CD8-positive, alpha-beta memory T cell (primary cell): Measurements from ENCODE around the gene DRC1. TPM values are rescaled to one million over a fixed set of nuclear protein-coding genes. Genes with fewer than 3 reads are reported as not detected.
"Not testable (repeated sequence)": the region's sequence is repeated elsewhere in the genome, so short reads cannot be mapped to it uniquely, and the experiment has no call there.

Experiments
- CTCF ChIA-PET: fragments of 350-600 bp; sonication (Branson Sonifier 250); formaldehyde crosslinking; loops from one replicate; lab custom pipeline; 2021; ENCODE audit warnings: antibody characterized with exemption; lab: Charles Lee
- POLR2A ChIA-PET: fragments of 350-600 bp; sonication (Branson Sonifier 250); formaldehyde crosslinking; loops from one replicate; lab custom pipeline; 2021; ENCODE audit warnings: antibody characterized with exemption; lab: Charles Lee
- DNase-seq, 5 donors: peaks; one replicate each; pipeline versions ENCODE4 v3.0.0 to v3.0.0-alpha.2; 2020 to 2022; ENCODE audit warnings: mixed read lengths in 1 of 5
- H3K27ac ChIP-seq: one replicate; pipeline ENCODE4 v1.7.0; 2013; ENCODE audit warnings: low read depth, mild to moderate bottlenecking, low read length, moderate library complexity
- H3K27me3 ChIP-seq: 2 replicates; pipeline ENCODE4 v1.7.0; 2013; ENCODE audit warnings: low read length, mild to moderate bottlenecking; ENCODE audit not compliant: insufficient read depth, poor library complexity, severe bottlenecking
- H3K36me3 ChIP-seq: 2 replicates; pipeline ENCODE4 v1.7.0; 2013; ENCODE audit warnings: mild to moderate bottlenecking, low read length, moderate library complexity; ENCODE audit not compliant: insufficient read depth
- H3K4me1 ChIP-seq: 2 replicates; pipeline ENCODE4 v1.7.0; 2013; ENCODE audit warnings: mild to moderate bottlenecking, low read length, moderate library complexity; ENCODE audit not compliant: insufficient read depth
- H3K4me3 ChIP-seq: 2 replicates; pipeline ENCODE4 v1.7.0; 2013; ENCODE audit warnings: mild to moderate bottlenecking, low read length
- H3K9me3 ChIP-seq: 2 replicates; pipeline ENCODE4 v1.7.0; 2013; ENCODE audit warnings: mild to moderate bottlenecking, low read length
- H3K27ac Mint-ChIP-seq, 8 donors: one replicate each; pipeline ENCODE4 v1.8.0; 2020 to 2021; ENCODE audit warnings: mixed read lengths in 8 of 8, mild to moderate bottlenecking in 6 of 8, inconsistent platforms in 3 of 8, moderate library complexity in 3 of 8
- H3K27me3 Mint-ChIP-seq, 2 donors: one replicate each; pipeline ENCODE4 v1.8.0; 2020 to 2021; ENCODE audit warnings: mixed read lengths in 2 of 2, mild to moderate bottlenecking in 1 of 2, moderate library complexity in 1 of 2
- H3K36me3 Mint-ChIP-seq, 3 donors: one replicate each; pipeline ENCODE4 v1.8.0; 2020 to 2021; ENCODE audit warnings: mixed read lengths in 3 of 3, inconsistent platforms in 1 of 3, mild to moderate bottlenecking in 1 of 3
- H3K4me1 Mint-ChIP-seq, 3 donors: one replicate each; pipeline ENCODE4 v1.8.0; 2020 to 2021; ENCODE audit warnings: mixed read lengths in 3 of 3, inconsistent platforms in 1 of 3, mild to moderate bottlenecking in 1 of 3
- H3K4me3 Mint-ChIP-seq, 7 donors: one replicate each; pipeline ENCODE4 v1.8.0; 2020 to 2021; ENCODE audit warnings: mixed read lengths in 7 of 7, mild to moderate bottlenecking in 6 of 7, moderate library complexity in 4 of 7, inconsistent platforms in 2 of 7
- H3K9me3 Mint-ChIP-seq, 5 donors: one replicate each; pipeline ENCODE4 v1.8.0; 2020 to 2022; ENCODE audit warnings: mixed read lengths in 5 of 5, mild to moderate bottlenecking in 3 of 5, moderate library complexity in 2 of 5, inconsistent platforms in 1 of 5
- polyA plus RNA-seq: library from polyadenylated mRNA; unstranded; fragments of 300-500 nt; fragmentation: Illumina TruSeq; gene quantifications from one replicate; pipeline ENCODE4 v1.2.3, GENCODE V29; 2021
- total RNA-seq, 2 experiments: library from RNA; stranded (reverse); gene quantifications; one replicate each; pipeline ENCODE4 v1.2.3, GENCODE V29; 2021

Gene DRC1
- total and polyA plus RNA-seq, 3 experiments from 2014 or later = not detected

DNA sequence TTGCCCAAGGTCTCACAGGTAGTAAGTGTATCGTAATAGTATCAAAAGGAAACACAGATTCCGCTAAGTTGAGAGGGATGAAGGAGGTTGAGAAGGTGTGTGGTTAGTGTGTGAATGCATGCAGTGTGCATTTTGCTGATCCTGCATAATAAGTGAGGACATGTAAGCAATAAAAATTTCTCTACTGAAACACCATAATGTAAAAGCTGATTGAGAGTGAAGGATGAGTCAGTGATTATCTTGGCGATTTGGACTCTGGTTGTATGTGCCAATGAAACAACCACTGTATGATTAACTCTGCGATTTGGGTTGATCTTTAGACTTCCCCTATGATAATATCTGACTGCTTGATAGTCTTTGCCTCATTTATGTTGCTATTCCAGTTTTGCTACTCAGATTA is 38.4 kb upstream of the DRC1 start:
- no peaks in the 10 kb centered on the region for H3K9me3 ChIP-seq
- peaks cover 25 to 50% (median 49%) of the 10 kb centered on the region in 3 donors for H3K4me1 Mint-ChIP-seq
- POLR2A ChIA-PET = no interaction called here
- peaks cover 9% of the 10 kb centered on the region for H3K4me1 ChIP-seq
- no peak for DNase-seq
- H3K27ac ChIP-seq = no peak overlapping the region
- H3K9me3 Mint-ChIP-seq = no peaks in the 10 kb centered on the region
- CTCF ChIA-PET = no interaction called here
- H3K27me3 Mint-ChIP-seq = no peaks in the 10 kb centered on the region
- H3K36me3 Mint-ChIP-seq = peaks cover 0 to 31% (median 3%) of the 10 kb centered on the region in 3 donors
- H3K4me3 ChIP-seq = no peak overlapping the region
- no peaks in the 10 kb centered on the region for H3K27me3 ChIP-seq
- peak overlapping the region in 5 of 8 donors; percentile 1 to 64 (median 3) for H3K27ac Mint-ChIP-seq
- H3K36me3 ChIP-seq = peaks cover 6% of the 10 kb centered on the region
- H3K4me3 Mint-ChIP-seq = no peak overlapping the region

DNA sequence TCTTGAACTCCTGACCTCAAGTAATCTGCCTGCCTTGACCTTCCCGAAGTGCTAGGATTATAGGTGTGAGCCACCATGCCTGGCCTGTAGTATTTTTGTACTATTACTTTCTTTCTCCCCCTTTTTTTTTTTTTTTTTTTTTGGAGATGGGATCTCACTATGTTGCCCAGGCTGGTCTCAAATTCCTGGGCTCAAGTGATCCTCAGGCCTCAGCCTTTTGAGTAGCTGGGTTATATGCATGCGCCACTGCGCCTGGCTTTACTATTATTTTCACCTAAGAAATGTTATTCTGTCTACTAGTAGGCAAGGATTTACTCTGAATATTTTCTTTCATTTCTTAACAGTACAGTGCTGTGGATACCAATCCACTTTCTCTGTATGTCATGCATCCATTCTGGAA is 37.8 kb upstream of the DRC1 start:
- ChIA-PET POLR2A (no interaction called here), CTCF (interaction anchor here (0.7 kb wide), 1 partner anchor 12 kb away, joined by 3 read pairs; no protein-coding TSS in a partner anchor)
- peak overlapping the region in 2 of 8 donors; percentile 35 to 54 for H3K27ac Mint-ChIP-seq
- peaks cover 25 to 44% (median 42%) of the 10 kb centered on the region in 3 donors for H3K4me1 Mint-ChIP-seq
- H3K4me3 Mint-ChIP-seq = peak overlapping the region in 1 of 7 donors; percentile 47
- peaks cover 9% of the 10 kb centered on the region for H3K4me1 ChIP-seq
- H3K27ac ChIP-seq = no peak overlapping the region
- H3K27me3 Mint-ChIP-seq = no peaks in the 10 kb centered on the region
- H3K4me3 ChIP-seq = no peak overlapping the region
- peaks cover 6% of the 10 kb centered on the region for H3K36me3 ChIP-seq
- no peaks in the 10 kb centered on the region for H3K9me3 Mint-ChIP-seq
- H3K27me3 ChIP-seq = no peaks in the 10 kb centered on the region
- DNase-seq = no peak
- H3K36me3 Mint-ChIP-seq = peaks cover 0 to 38% (median 1%) of the 10 kb centered on the region in 3 donors
- H3K9me3 ChIP-seq = no peaks in the 10 kb centered on the region

DNA sequence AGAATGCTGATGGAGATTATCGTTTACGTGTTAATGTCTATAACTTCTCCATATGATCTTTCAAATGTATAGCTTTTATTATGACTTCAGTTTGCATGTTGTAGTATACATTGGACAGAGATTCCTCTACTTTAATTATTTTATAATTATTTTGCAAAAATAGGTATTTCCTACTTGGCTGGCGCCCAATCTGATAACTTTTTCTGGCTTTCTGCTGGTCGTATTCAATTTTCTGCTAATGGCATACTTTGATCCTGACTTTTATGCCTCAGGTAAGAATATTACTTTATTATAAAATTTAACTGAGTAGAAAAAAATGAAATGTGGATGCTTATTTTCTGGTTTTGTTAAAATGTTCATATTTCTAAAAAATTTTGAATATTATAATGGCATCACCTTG is 37.1 kb upstream of the DRC1 start:
- Mint-ChIP-seq H3K36me3 (peaks cover 0 to 45% (median 4%) of the 10 kb centered on the region in 3 donors), H3K9me3 (no peaks in the 10 kb centered on the region), H3K4me1 (peaks cover 19 to 37% (median 35%) of the 10 kb centered on the region in 3 donors), H3K27ac (no peak overlapping the region), H3K4me3 (no peak overlapping the region), H3K27me3 (no peaks in the 10 kb centered on the region)
- Histone ChIP-seq H3K4me1 (peaks cover 9% of the 10 kb centered on the region), H3K4me3 (no peak overlapping the region), H3K36me3 (peaks cover 6% of the 10 kb centered on the region), H3K9me3 (no peaks in the 10 kb centered on the region), H3K27me3 (no peaks in the 10 kb centered on the region), H3K27ac (no peak overlapping the region)
- CTCF ChIA-PET = no interaction called here
- no peak for DNase-seq
- POLR2A ChIA-PET = no interaction called here

DNA sequence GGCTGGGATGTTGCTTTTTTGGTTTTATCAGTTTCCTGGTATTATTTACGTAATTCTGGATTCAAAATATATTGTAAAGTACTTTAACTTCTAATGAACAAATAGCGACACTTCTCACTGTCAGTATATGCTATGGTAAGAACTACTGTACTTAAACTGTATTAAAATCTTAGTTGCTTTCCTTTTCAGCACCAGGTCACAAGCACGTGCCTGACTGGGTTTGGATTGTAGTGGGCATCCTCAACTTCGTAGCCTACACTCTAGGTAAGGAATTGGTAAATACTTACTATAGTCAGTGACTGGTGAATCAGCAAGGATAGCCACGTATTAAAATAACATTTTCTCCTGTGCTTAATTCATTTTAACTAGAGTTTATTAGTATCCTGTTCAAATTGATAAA is 34.8 kb upstream of the DRC1 start:
- no peak for DNase-seq
- no peak overlapping the region for H3K4me3 Mint-ChIP-seq
- H3K4me1 Mint-ChIP-seq = peaks cover 15 to 17% (median 16%) of the 10 kb centered on the region in 3 donors
- no peak overlapping the region for H3K27ac ChIP-seq
- CTCF ChIA-PET = no interaction called here
- H3K9me3 ChIP-seq = no peaks in the 10 kb centered on the region
- H3K27me3 Mint-ChIP-seq = no peaks in the 10 kb centered on the region
- POLR2A ChIA-PET = no interaction called here
- H3K36me3 ChIP-seq = peaks cover 6% of the 10 kb centered on the region
- H3K4me1 ChIP-seq = peaks cover 9% of the 10 kb centered on the region
- no peak overlapping the region for H3K27ac Mint-ChIP-seq
- no peaks in the 10 kb centered on the region for H3K9me3 Mint-ChIP-seq
- H3K4me3 ChIP-seq = no peak overlapping the region
- peaks cover 3 to 47% (median 7%) of the 10 kb centered on the region in 3 donors for H3K36me3 Mint-ChIP-seq
- H3K27me3 ChIP-seq = no peaks in the 10 kb centered on the region

DNA sequence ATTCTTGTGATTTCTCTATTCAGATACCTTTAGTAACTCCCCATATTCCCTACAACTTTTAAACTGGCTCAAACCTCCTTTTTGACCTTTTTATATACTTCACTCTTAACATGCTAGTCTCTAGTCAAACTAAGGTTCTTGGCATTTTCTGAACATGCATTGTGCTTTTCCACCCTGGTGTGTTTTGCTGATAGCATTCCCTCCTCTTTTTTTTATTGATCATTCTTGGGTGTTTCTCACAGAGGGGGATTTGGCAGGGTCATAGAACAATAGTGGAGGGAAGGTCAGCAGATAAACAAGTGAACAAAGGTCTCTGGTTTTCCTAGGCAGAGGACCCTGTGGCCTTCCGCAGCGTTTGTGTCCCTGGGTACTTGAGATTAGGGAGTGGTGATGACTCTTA is 32.1 kb upstream of the DRC1 start:
- CTCF ChIA-PET, H3K27me3 Mint-ChIP-seq, H3K9me3 Mint-ChIP-seq, H3K4me3 Mint-ChIP-seq, H3K9me3 ChIP-seq, H3K4me1 ChIP-seq, H3K36me3 ChIP-seq, DNase-seq, H3K4me1 Mint-ChIP-seq, H3K27ac ChIP-seq, H3K4me3 ChIP-seq, H3K27me3 ChIP-seq, POLR2A ChIA-PET: not testable (repeated sequence)
- H3K36me3 Mint-ChIP-seq = peaks cover 8 to 63% (median 19%) of the 10 kb centered on the region in 3 donors
- peak overlapping the region in 2 of 8 donors; percentile 35 to 53 for H3K27ac Mint-ChIP-seq

DNA sequence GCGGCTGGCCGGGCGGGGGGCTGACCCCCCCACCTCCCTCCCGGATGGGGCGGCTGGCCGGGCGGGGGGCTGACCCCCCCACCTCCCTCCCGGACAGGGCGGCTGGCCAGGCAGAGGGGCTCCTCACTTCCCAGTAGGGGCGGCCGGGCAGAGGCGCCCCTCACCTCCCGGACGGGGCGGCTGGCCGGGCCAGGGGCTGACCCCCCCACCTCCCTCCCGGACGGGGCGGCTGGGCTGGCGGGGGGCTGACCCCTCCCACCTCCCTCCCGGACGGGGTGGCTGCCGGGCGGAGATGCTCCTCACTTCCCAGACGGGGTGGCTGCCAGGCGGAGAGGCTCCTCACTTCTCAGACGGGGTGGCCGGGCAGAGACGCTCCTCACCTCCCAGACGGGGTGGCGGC is 30.8 kb upstream of the DRC1 start:
- H3K27me3 Mint-ChIP-seq, POLR2A ChIA-PET, H3K4me3 ChIP-seq, H3K27ac ChIP-seq, H3K27ac Mint-ChIP-seq, H3K9me3 ChIP-seq, H3K9me3 Mint-ChIP-seq, H3K4me1 ChIP-seq, CTCF ChIA-PET, H3K4me1 Mint-ChIP-seq, DNase-seq, H3K27me3 ChIP-seq, H3K4me3 Mint-ChIP-seq, H3K36me3 ChIP-seq: not testable (repeated sequence)
- peaks cover 8 to 64% (median 23%) of the 10 kb centered on the region in 3 donors for H3K36me3 Mint-ChIP-seq

DNA sequence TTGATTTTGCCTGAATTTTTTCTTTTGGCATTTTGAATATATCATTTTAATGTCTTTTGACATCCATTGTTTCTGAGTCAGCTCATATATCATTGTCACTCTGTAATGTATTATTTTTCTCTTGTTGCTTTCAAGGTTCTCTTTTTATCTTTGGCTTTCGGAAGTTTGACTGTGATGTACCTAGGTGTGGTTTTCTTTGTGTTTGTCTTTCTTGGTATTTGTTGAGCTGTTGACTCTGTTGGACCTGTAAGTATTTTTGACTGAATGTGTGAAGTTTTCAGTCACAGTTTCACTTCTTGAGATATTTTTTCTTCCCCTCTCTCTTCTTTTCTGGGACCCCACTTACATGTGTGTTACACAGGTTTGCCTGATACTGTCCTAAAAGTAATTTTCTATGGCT is 24.9 kb upstream of the DRC1 start:
- Mint-ChIP-seq H3K4me1 (peaks cover 2 to 18% (median 5%) of the 10 kb centered on the region in 3 donors), H3K4me3 (no peak overlapping the region), H3K9me3 (no peaks in the 10 kb centered on the region), H3K36me3 (peaks cover 20 to 70% (median 31%) of the 10 kb centered on the region in 3 donors), H3K27ac (peak overlapping the region in 2 of 8 donors; percentile 51 to 68), H3K27me3 (no peaks in the 10 kb centered on the region)
- Histone ChIP-seq H3K9me3 (no peaks in the 10 kb centered on the region), H3K27ac (no peak overlapping the region), H3K27me3 (no peaks in the 10 kb centered on the region), H3K4me3 (no peak overlapping the region), H3K4me1 (no peaks in the 10 kb centered on the region), H3K36me3 (peaks cover 9% of the 10 kb centered on the region)
- POLR2A ChIA-PET = no interaction called here
- no peak for DNase-seq
- CTCF ChIA-PET = no interaction called here

DNA sequence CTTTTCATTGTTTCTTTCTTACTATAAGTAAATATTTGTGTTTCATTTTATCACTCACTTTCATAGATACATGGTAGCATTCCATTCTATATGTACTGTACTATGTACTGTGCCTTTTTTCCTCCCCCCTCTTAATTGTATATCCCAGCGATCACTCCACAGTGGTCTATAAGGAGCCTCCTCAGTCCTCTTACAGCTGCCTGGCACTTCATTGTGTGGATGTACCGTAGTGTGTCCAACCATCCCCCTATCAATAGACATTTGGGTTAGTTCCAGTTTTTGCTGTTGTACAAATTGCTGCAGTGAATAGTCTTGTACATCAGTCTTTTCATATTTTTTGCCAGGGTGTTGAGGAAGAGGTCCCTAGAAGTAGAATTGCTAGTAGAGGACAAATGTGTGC is 21.4 kb upstream of the DRC1 start:
- Mint-ChIP-seq H3K27me3 (no peaks in the 10 kb centered on the region), H3K4me3 (no peak overlapping the region), H3K9me3 (no peaks in the 10 kb centered on the region), H3K36me3 (peaks cover 20 to 67% (median 24%) of the 10 kb centered on the region in 3 donors), H3K27ac (peak overlapping the region in 1 of 8 donors; percentile 33), H3K4me1 (peaks cover 0 to 18% (median 5%) of the 10 kb centered on the region in 3 donors)
- no peak overlapping the region for H3K4me3 ChIP-seq
- ChIA-PET CTCF (no interaction called here), POLR2A (no interaction called here)
- H3K4me1 ChIP-seq = no peaks in the 10 kb centered on the region
- no peak for DNase-seq
- H3K36me3 ChIP-seq = peaks cover 5% of the 10 kb centered on the region
- no peaks in the 10 kb centered on the region for H3K9me3 ChIP-seq
- no peak overlapping the region for H3K27ac ChIP-seq
- H3K27me3 ChIP-seq = no peaks in the 10 kb centered on the region
